Aorta (tissue), 5 donors: ENCODE results near the gene PTGIS. TPM values are rescaled to one million over a fixed set of nuclear protein-coding genes. Genes with fewer than 3 reads are reported as not detected.
"Not testable (repeated sequence)": the region's sequence is repeated elsewhere in the genome, so short reads cannot be mapped to it uniquely, and the experiment has no call there.

Source experiments
- ATAC-seq: fragments of 200-7000 bp; cut with Tn5 transposase; one replicate; pipeline ENCODE4 v1.9.1; 2022; ENCODE audit warnings: moderate library complexity; ENCODE audit not compliant: low FRiP score
- DNase-seq, 2 donors: peaks; one replicate each; pipeline ENCODE4 v3.0.0-alpha.2; 2020
- H3K27ac ChIP-seq, 2 donors: one replicate each; pipeline ENCODE4 v1.5.1; 2013; ENCODE audit warnings: low read length in 2 of 2, mild to moderate bottlenecking in 2 of 2, moderate library complexity in 2 of 2, control low read depth in 1 of 2, inconsistent platforms in 1 of 2, low read depth in 1 of 2
- H3K27me3 ChIP-seq, 2 donors: one replicate each; pipeline ENCODE4 v1.6.1; 2013; ENCODE audit warnings: control low read depth in 1 of 2, low read length in 1 of 2, mild to moderate bottlenecking in 1 of 2, moderate library complexity in 1 of 2; ENCODE audit not compliant: insufficient read depth in 2 of 2, control insufficient read depth in 1 of 2
- H3K36me3 ChIP-seq, 2 donors: one replicate each; pipeline ENCODE4 v1.6.1; 2013; ENCODE audit warnings: control low read depth in 1 of 2, low read length in 1 of 2, mild to moderate bottlenecking in 1 of 2; ENCODE audit not compliant: insufficient read depth in 2 of 2, control insufficient read depth in 1 of 2
- H3K4me1 ChIP-seq, 2 donors: one replicate each; pipeline ENCODE4 v1.6.1; 2013; ENCODE audit warnings: low read length in 2 of 2, control low read depth in 1 of 2, mild to moderate bottlenecking in 1 of 2, moderate library complexity in 1 of 2; ENCODE audit not compliant: insufficient read depth in 2 of 2, control insufficient read depth in 1 of 2
- H3K4me3 ChIP-seq, 2 donors: one replicate each; pipeline ENCODE4 v1.5.1; 2013; ENCODE audit warnings: low read length in 2 of 2, control low read depth in 1 of 2, mild to moderate bottlenecking in 1 of 2
- H3K9me3 ChIP-seq: one replicate; pipeline ENCODE4 v1.6.1; 2013; ENCODE audit warnings: mild to moderate bottlenecking, low read length; ENCODE audit not compliant: control insufficient read depth
- WGBS, 2 donors: extraction: QIAGEN DNeasy Blood & Tissue Kit; methylation state at CpG; one replicate each; pipeline ENCODE4 v1.1.7; 2013; 5-methylcytosine and 5-hydroxymethylcytosine counted together
- intact Hi-C, 2 donors: fragments of 100-400 bp; cut with DNase I; formaldehyde crosslinking; loops; one replicate each; pipeline versions ENCODE4 v1.14.2 to v1.15.0; 2022
- polyA plus RNA-seq, 2 donors: library from polyadenylated mRNA; stranded (reverse); fragments of 200-250 nt; gene quantifications; one replicate each; pipeline ENCODE4 v1.2.3, GENCODE V29; 2013
- total RNA-seq, 2 donors: library from RNA; stranded (reverse); fragmentation: NEBNext Ultra II Directional; extraction: Animal tissue kit (Norgen Biotek cat#: 25700); gene quantifications; one replicate each; pipeline ENCODE4 v1.2.1, GENCODE V29; 2021
- donor health status: healthy with polysubstance abuse.
- donor health status: Bipolar disorder and iron deficiency.
- donor health status: DM: no; HTN: no; CAD: no.
- donor health status: DM: no; HTN: no; CAD: no.
- donor health status: DM: yes; HTN: yes; CAD: no.

The PTGIS gene
- total and polyA plus RNA-seq, 4 donors: 53.6 to 637 (median 233) TPM

GRCh38 chr20:49566401-49567364, 1.3 kb downstream of the PTGIS start:
- peak overlapping the region; percentile 89 to 92 for H3K27ac ChIP-seq

DNA sequence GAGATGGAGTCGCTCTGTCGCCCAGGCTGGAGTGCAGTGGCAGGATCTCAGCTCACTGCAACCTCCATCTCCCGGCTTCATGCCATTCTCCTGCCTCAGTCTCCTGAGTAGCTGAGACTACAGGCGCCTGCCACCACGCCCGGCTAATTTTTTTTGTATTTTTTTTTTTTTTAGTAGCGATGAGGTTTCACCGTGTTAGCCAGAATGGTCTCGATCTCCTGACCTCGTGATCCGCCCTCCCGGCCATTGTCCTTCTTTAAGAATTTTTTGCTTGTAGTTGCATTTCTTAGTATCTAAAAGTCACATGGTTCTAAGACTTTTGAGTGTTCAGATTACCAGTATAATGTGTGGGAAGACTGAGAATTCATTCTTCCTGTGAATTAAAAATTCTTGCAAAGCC, 2.9 kb downstream of the PTGIS start:
- H3K9me3 ChIP-seq, H3K36me3 ChIP-seq, H3K4me3 ChIP-seq, ATAC-seq, H3K4me1 ChIP-seq, H3K27me3 ChIP-seq, intact Hi-C loops: not testable (repeated sequence)
- 23 to 36% methylated on average over 12 of the region's 12 CpGs for WGBS, 2 donors
- DNase-seq: peak in 1 of 2 donors; percentile 59
- peak overlapping the region; percentile 83 to 89 for H3K27ac ChIP-seq

More at GRCh38 chr20:49566401-49567364, 1.3 kb downstream of the PTGIS start:
- Histone ChIP-seq H3K4me3 (peak overlapping the region; percentile 97 to 99), H3K36me3 (peaks cover 0 to 2% of the 10 kb centered on the region in 2 donors), H3K4me1 (peaks cover 0 to 4% of the 10 kb centered on the region in 2 donors), H3K27me3 (no peaks in the 10 kb centered on the region), H3K9me3 (no peaks in the 10 kb centered on the region)
- DNase-seq (no peak), ATAC-seq (no peak)
- intact Hi-C loops: no loop called here
- WGBS, 2 donors: 4% methylated on average over 11 of the region's 11 CpGs

DNA sequence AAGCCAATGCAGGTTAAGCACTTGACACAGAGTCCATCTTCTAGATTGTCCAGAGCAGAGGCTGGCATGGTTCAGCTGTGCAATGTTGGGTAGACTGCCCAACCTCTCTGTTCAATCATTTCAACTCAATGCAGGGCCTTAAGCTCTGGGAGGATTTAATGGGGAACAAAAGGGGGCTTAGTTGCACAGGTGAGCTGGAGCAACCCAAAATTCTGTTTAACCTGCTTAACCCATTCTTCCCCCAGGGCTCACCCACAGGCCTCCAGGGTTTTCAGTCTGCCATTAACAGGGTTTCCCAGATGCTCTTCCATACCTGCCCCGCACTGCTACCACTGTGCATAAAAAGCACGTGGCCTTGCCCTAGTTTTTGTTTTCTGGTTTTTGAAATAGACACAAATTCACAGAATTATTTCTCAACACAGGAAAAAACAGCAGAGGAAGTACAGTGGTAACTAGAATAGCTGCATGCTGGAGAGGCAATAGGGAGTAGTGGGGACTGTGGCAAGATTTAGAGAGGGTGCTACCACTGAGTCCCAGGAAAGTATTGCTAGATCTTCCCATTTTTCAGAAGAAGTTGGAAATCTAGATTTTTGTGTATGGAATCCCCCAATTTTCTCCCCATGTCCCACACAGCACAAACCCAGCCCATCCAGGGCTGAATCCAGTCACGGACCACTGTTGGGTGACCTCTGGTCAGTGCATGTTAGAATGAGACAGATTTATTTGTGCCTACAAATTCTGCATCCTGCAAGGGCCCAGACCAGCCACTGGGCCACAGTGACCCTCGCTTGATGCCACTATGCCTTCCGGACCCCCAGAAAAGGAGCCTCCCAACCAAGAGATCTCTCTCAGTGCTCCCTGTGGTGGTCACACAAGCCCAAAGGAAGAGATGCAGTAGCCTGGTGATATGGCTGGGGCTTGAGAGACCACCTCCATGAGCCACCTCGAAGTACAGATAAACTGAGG, 4.6 kb downstream of the PTGIS start:
- Histone ChIP-seq H3K27me3 (no peaks in the 10 kb centered on the region), H3K4me1 (peaks cover 0 to 4% of the 10 kb centered on the region in 2 donors), H3K9me3 (no peaks in the 10 kb centered on the region), H3K36me3 (peaks cover 0 to 6% of the 10 kb centered on the region in 2 donors), H3K4me3 (no peak overlapping the region), H3K27ac (peak overlapping the region; percentile 57 to 99)
- WGBS, 2 donors: 82% methylated on average over 6 of the region's 6 CpGs
- intact Hi-C loops: no loop called here
- no peak for ATAC-seq
- DNase-seq: peak in 1 of 2 donors; percentile 14

GRCh38 chr20:49562311-49563014, 5.5 kb downstream of the PTGIS start:
- Histone ChIP-seq H3K4me1 (peaks cover 0 to 4% of the 10 kb centered on the region in 2 donors), H3K4me3 (no peak overlapping the region), H3K27me3 (no peaks in the 10 kb centered on the region), H3K9me3 (no peaks in the 10 kb centered on the region), H3K36me3 (peaks cover 0 to 6% of the 10 kb centered on the region in 2 donors), H3K27ac (peak overlapping the region; percentile 57 to 99)
- intact Hi-C loops: no loop called here
- 8 to 12% methylated on average over 21 of the region's 21 CpGs for WGBS, 2 donors
- DNase-seq (peak; percentile 94 to 96), ATAC-seq (peak; percentile 91)

- Histone ChIP-seq H3K4me3 (no peak overlapping the region), H3K4me1 (peaks cover 3 to 4% of the 10 kb centered on the region in 2 donors), H3K27me3 (no peaks in the 10 kb centered on the region), H3K9me3 (no peaks in the 10 kb centered on the region), H3K36me3 (peaks cover 0 to 6% of the 10 kb centered on the region in 2 donors), H3K27ac (peak overlapping the region; percentile 51 to 89)
- WGBS, 2 donors: 1 to 10% methylated on average over 2 of the region's 2 CpGs
- ATAC-seq (no peak), DNase-seq (no peak)
- intact Hi-C loops: loop anchor here in 1 of 2 donors (2.0 kb wide), 1 partner anchor 29 kb away; no protein-coding TSS in a partner anchor
Observed at GRCh38 chr20:49561806-49562205, 6.1 kb downstream of the PTGIS start.

GRCh38 chr20:49561256-49561655, 6.7 kb downstream of the PTGIS start:
- Histone ChIP-seq H3K27ac (peak overlapping the region; percentile 51 to 89), H3K4me3 (no peak overlapping the region), H3K27me3 (no peaks in the 10 kb centered on the region), H3K36me3 (peaks cover 0 to 6% of the 10 kb centered on the region in 2 donors), H3K4me1 (peaks cover 3 to 4% of the 10 kb centered on the region in 2 donors), H3K9me3 (no peaks in the 10 kb centered on the region)
- intact Hi-C loops: loop anchor here in 1 of 2 donors (2.0 kb wide), 1 partner anchor 30 kb away; no protein-coding TSS in a partner anchor
- DNase-seq: no peak
- WGBS, 2 donors: 23 to 33% methylated on average over 4 of the region's 4 CpGs
- ATAC-seq: no peak

GRCh38 chr20:49560646-49561045, 7.3 kb downstream of the PTGIS start:
- 78 to 86% methylated on average over 11 of the region's 11 CpGs for WGBS, 2 donors
- DNase-seq (peak in 1 of 2 donors; percentile 72), ATAC-seq (no peak)
- Histone ChIP-seq H3K9me3 (no peaks in the 10 kb centered on the region), H3K27me3 (no peaks in the 10 kb centered on the region), H3K27ac (peak overlapping the region; percentile 76 to 89), H3K36me3 (peaks cover 0 to 6% of the 10 kb centered on the region in 2 donors), H3K4me3 (no peak overlapping the region), H3K4me1 (peaks cover 3 to 4% of the 10 kb centered on the region in 2 donors)
- intact Hi-C loops: loop anchor here in 1 of 2 donors (2.0 kb wide), 1 partner anchor 30 kb away; no protein-coding TSS in a partner anchor
